Measurements from ENCODE around the gene RNF222.

The RNF222 gene

DNA sequence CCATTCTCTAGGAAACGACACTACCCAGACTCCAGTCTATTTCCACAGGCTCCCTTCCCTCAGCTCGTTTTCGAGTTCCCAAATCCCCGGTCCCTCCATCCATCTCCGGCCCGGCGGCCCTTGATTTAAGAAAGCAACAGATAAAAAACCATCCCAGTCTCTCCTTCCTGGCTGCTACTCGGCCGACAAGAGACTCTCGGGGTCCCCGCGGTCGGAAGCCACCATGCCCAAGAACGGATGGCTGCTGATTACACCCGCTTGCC is 14.8 kb downstream of the RNF222 start:
- TF ChIP-seq SIN3A (IDR thresholded peaks at IDR 0.05; ENCODE audit: borderline replicate concordance, insufficient read depth, low read length) = no peak
- no peak for TF ChIP-seq TAF1 (IDR thresholded peaks at IDR 0.05; ENCODE audit: borderline replicate concordance, insufficient read depth, low read length)
- no peak for TF ChIP-seq POLR2AphosphoS5 (IDR thresholded peaks at IDR 0.05; ENCODE audit: low read depth, low read length)
- TF ChIP-seq, protein P1, sequence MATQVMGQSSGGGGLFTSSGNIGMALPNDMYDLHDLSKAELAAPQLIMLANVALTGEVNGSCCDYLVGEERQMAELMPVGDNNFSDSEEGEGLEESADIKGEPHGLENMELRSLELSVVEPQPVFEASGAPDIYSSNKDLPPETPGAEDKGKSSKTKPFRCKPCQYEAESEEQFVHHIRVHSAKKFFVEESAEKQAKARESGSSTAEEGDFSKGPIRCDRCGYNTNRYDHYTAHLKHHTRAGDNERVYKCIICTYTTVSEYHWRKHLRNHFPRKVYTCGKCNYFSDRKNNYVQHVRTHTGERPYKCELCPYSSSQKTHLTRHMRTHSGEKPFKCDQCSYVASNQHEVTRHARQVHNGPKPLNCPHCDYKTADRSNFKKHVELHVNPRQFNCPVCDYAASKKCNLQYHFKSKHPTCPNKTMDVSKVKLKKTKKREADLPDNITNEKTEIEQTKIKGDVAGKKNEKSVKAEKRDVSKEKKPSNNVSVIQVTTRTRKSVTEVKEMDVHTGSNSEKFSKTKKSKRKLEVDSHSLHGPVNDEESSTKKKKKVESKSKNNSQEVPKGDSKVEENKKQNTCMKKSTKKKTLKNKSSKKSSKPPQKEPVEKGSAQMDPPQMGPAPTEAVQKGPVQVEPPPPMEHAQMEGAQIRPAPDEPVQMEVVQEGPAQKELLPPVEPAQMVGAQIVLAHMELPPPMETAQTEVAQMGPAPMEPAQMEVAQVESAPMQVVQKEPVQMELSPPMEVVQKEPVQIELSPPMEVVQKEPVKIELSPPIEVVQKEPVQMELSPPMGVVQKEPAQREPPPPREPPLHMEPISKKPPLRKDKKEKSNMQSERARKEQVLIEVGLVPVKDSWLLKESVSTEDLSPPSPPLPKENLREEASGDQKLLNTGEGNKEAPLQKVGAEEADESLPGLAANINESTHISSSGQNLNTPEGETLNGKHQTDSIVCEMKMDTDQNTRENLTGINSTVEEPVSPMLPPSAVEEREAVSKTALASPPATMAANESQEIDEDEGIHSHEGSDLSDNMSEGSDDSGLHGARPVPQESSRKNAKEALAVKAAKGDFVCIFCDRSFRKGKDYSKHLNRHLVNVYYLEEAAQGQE (IDR thresholded peaks at IDR 0.05; ENCODE audit: insufficient read depth in 1 of 2, low read depth in 2 of 2, low read length in 2 of 2) = no peak; a peak in 1 of 4 replicates
- TF ChIP-seq FOXP2 (optimal IDR thresholded peaks at IDR 0.05; ENCODE audit: borderline replicate concordance, extremely low read depth, extremely low read length, insufficient read depth) = no peak

DNA sequence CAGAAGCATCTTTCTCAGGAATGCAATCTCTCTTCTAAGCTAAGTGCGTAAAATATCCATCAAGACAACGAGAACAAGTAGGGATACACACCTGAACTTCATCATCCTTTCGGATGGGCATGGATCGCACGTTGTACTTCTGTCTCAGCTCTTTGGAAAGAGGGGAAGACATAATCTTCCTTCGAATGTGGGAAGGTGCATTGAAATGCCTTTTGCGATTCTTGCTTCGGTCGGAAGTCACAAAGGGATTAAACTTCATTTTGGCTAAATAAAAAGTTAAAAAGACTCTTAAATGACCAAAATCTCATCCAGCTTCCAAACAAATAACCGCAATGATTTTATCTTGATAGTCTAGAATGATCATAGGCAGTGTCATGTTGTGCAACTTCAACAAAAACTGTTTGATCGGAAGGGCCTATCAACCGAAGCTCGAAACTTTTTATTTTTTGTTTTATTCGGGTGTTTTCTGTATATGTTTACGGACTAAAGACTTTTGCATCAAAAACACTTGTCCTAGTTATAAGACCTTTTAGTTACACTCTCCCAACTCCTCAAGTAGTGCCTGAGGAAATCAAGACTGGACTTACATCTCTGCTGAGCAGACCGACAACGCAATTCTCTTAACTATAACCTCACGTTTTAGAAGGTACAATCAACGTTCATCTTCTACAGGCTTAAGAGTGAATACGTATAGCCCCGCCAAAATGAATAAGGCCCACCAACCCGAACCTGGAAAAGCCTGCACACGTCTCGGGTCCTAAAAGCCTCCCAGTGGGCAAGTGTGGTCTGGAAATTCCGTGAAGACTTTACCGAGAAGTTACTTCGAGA is 15.4 kb downstream of the RNF222 start:
- TF ChIP-seq POLR2AphosphoS5 (IDR thresholded peaks at IDR 0.05; ENCODE audit: low read depth, low read length) (no peak; the same call in 1 of the 2 replicates), FOXP2 (optimal IDR thresholded peaks at IDR 0.05; ENCODE audit: borderline replicate concordance, extremely low read depth, extremely low read length, insufficient read depth) (no peak), SIN3A (IDR thresholded peaks at IDR 0.05; ENCODE audit: borderline replicate concordance, insufficient read depth, low read length) (no peak), TAF1 (IDR thresholded peaks at IDR 0.05; ENCODE audit: borderline replicate concordance, insufficient read depth, low read length) (no peak)
- TF ChIP-seq, protein P1 (IDR thresholded peaks at IDR 0.05; ENCODE audit: insufficient read depth in 1 of 2, low read depth in 2 of 2, low read length in 2 of 2) = no peak

DNA sequence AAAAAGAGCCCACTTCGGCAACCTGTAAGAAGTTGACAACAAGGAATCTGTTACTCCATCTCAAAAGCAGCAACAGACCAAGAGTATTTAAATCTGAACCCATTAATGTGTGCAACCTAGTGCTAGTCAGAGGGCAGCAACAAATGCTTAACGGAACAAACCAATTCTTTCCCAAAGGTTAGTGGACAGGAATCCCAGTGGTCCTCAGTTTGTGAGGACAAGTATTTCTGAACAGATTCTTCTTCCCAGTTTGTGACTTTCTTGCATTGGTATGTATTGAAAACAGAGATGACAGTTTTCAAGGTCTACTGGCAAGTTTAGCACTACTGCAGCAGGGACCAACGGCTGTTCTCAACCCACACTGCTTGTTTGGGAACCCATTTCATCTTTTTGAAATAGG is 17.6 kb downstream of the RNF222 start:
- no peak for TF ChIP-seq SIN3A (IDR thresholded peaks at IDR 0.05; ENCODE audit: borderline replicate concordance, insufficient read depth, low read length)
- TF ChIP-seq POLR2AphosphoS5 (IDR thresholded peaks at IDR 0.05; ENCODE audit: low read depth, low read length) = no peak; the same call in 1 of the 2 replicates
- TF ChIP-seq TAF1 (IDR thresholded peaks at IDR 0.05; ENCODE audit: borderline replicate concordance, insufficient read depth, low read length) = no peak
- no peak for TF ChIP-seq FOXP2 (optimal IDR thresholded peaks at IDR 0.05; ENCODE audit: borderline replicate concordance, extremely low read depth, extremely low read length, insufficient read depth)
- TF ChIP-seq, protein P1 (IDR thresholded peaks at IDR 0.05; ENCODE audit: insufficient read depth in 1 of 2, low read depth in 2 of 2, low read length in 2 of 2) = no peak

DNA sequence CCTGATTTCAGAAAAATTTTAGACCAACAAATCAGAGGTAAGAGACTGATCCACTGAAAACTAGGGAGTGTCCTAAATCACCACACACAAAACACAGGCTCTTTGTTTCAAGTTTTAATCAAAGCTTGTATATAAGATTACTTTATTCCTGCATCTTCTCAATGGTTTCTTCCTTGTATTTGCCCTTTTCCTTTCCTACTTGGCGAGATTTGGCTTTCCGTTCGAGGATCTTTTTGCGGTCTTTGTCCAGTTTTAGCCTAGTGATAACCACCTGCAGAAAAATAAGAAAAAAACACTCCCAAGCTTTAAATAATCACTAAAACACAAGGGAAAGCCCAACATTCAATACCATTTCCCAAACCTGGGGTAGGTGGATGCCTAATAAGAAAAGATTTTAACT is 20.2 kb downstream of the RNF222 start:
- TF ChIP-seq TAF1 (IDR thresholded peaks at IDR 0.05; ENCODE audit: borderline replicate concordance, insufficient read depth, low read length) = no peak
- TF ChIP-seq, protein P1 (IDR thresholded peaks at IDR 0.05; ENCODE audit: insufficient read depth in 1 of 2, low read depth in 2 of 2, low read length in 2 of 2) = no peak
- TF ChIP-seq SIN3A (IDR thresholded peaks at IDR 0.05; ENCODE audit: borderline replicate concordance, insufficient read depth, low read length) = no peak
